OCI-LY1 (cell line): Measurements from ENCODE around the gene AVPI1.

Experiments
- CTCF ChIP-seq: fragments of 200-600 bp; sonication (generic), shearing (Covaris generic); IDR thresholded peaks from 2 replicates; pipeline ENCODE4 v1.5.1; 2017; ENCODE audit warnings: mild to moderate bottlenecking, antibody characterized with exemption, low read length, moderate library complexity, mixed read lengths
- EZH2 ChIP-seq: fragments of 200-600 bp; sonication (generic), shearing (Covaris generic); IDR thresholded peaks from 2 replicates; pipeline ENCODE4 v1.8.0; 2017; ENCODE audit warnings: borderline replicate concordance, mixed run types, mild to moderate bottlenecking, antibody characterized with exemption, low read length, moderate library complexity, mixed read lengths

DNA sequence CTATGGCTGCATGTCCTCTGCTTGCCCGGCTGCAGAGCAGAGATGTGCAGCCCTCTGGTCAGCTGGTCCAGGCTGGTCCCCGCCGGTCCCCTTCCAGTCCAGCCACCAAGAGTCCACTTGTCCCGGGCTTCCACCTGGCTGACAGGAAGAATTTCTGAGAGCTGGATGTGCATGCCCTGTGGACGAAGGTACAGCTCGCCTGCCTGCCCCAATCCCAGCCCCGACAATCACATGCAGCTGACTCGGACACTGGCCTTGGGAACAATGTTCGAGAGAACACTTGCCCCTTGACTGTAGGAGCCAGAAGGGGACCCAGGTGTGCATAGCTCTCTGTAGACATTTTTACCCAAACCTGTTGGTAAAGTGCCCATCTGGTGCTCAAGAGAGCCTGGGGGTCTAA lies 11.8 kb downstream of the AVPI1 start:
- no peak for TF ChIP-seq CTCF
- no peak for TF ChIP-seq EZH2
